Activated B cell treated with CpG ODN at 0.5 μM for 24 hours (primary cell): ENCODE results near the gene ARFGAP1. TPM values are rescaled to one million over a fixed set of nuclear protein-coding genes. Genes with fewer than 3 reads are reported as not detected.
"Not testable (repeated sequence)": the region's sequence is repeated elsewhere in the genome, so short reads cannot be mapped to it uniquely, and the experiment has no call there.

ENCODE experiments used
- ATAC-seq: fragments of 200-7000 bp; cut with Tn5 transposase; one replicate; pipeline ENCODE4 v1.10.0; 2021; ENCODE audit warnings: low read depth, mild to moderate bottlenecking, moderate library complexity
- CTCF ChIA-PET: fragments of 350-600 bp; sonication (Branson Sonifier 250); formaldehyde crosslinking; loops from one replicate; lab custom pipeline; 2021; ENCODE audit warnings: antibody characterized with exemption; lab: Charles Lee
- POLR2A ChIA-PET: fragments of 350-600 bp; sonication (Branson Sonifier 250); formaldehyde crosslinking; loops from one replicate; lab custom pipeline; 2021; ENCODE audit warnings: antibody characterized with exemption; lab: Charles Lee
- DNase-seq: peaks from one replicate; pipeline ENCODE4 v3.0.0; 2022
- H3K27ac Mint-ChIP-seq: one replicate; pipeline ENCODE4 v1.8.0; 2020; ENCODE audit warnings: mixed read lengths
- H3K27me3 Mint-ChIP-seq: one replicate; pipeline ENCODE4 v1.8.0; 2021; ENCODE audit warnings: mixed read lengths
- H3K36me3 Mint-ChIP-seq: one replicate; pipeline ENCODE4 v1.8.0; 2021; ENCODE audit warnings: low read depth, mixed read lengths
- H3K4me1 Mint-ChIP-seq: one replicate; pipeline ENCODE4 v1.8.0; 2021; ENCODE audit warnings: mixed read lengths
- H3K4me3 Mint-ChIP-seq: one replicate; pipeline ENCODE4 v1.8.0; 2020; ENCODE audit warnings: mild to moderate bottlenecking, mixed read lengths
- H3K9me3 Mint-ChIP-seq: one replicate; pipeline ENCODE4 v1.8.0; 2020; ENCODE audit warnings: mixed read lengths
- CTCF ChIP-seq: fragments of 200-600 bp; IDR thresholded peaks from one replicate; pipeline ENCODE4 v1.8.0; 2022; ENCODE audit warnings: antibody characterized with exemption, mild to moderate bottlenecking
- intact Hi-C: fragments of 100-400 bp; cut with micrococcal nuclease; formaldehyde crosslinking; loops from one replicate; pipeline ENCODE4 v1.15.1; 2024
- total RNA-seq: library from RNA; stranded (reverse); gene quantifications from 2 replicates; pipeline ENCODE4 v1.2.3, GENCODE V29; 2022

ARFGAP1 gene
- total RNA-seq, 1 donor from 2014 or later, result 85.8 TPM

GRCh38 chr20:63301671-63302070 lies 29.1 kb downstream of the ARFGAP1 start:
- intact Hi-C loops, result no loop called here
- CTCF ChIA-PET, result no interaction called here
- no peak for TF ChIP-seq CTCF
- Mint-ChIP-seq H3K27ac (no peak overlapping the region), H3K27me3 (peaks cover 28% of the 10 kb centered on the region), H3K9me3 (peaks cover 10% of the 10 kb centered on the region), H3K4me1 (no peaks in the 10 kb centered on the region), H3K36me3 (no peaks in the 10 kb centered on the region), H3K4me3 (no peak overlapping the region)
- POLR2A ChIA-PET, result no interaction called here
- no peak for ATAC-seq
- DNase-seq, result no peak

GRCh38 chr20:63303095-63303666 lies 30.6 kb downstream of the ARFGAP1 start:
- no peak for DNase-seq
- no peak overlapping the region for H3K27ac Mint-ChIP-seq
- H3K9me3 Mint-ChIP-seq, result peaks cover 10% of the 10 kb centered on the region
- no peak for TF ChIP-seq CTCF
- no peaks in the 10 kb centered on the region for H3K36me3 Mint-ChIP-seq
- ChIA-PET CTCF (no interaction called here), POLR2A (no interaction called here)
- H3K4me3 Mint-ChIP-seq, result no peak overlapping the region
- no peak for ATAC-seq
- H3K4me1 Mint-ChIP-seq, result no peaks in the 10 kb centered on the region
- intact Hi-C loops, result no loop called here
- peaks cover 26% of the 10 kb centered on the region for H3K27me3 Mint-ChIP-seq

- no peak for TF ChIP-seq CTCF
- Mint-ChIP-seq H3K4me3 (no peak overlapping the region), H3K27ac (no peak overlapping the region), H3K27me3 (peaks cover 13% of the 10 kb centered on the region), H3K4me1 (no peaks in the 10 kb centered on the region), H3K9me3 (peaks cover 10% of the 10 kb centered on the region), H3K36me3 (no peaks in the 10 kb centered on the region)
- POLR2A ChIA-PET, result no interaction called here
- intact Hi-C loops, result no loop called here
- no peak for ATAC-seq
- no peak for DNase-seq
- CTCF ChIA-PET, result no interaction called here
These were observed 32.8 kb downstream of the ARFGAP1 start for GRCh38 chr20:63305393-63305792.

- peaks cover 10% of the 10 kb centered on the region for H3K27me3 Mint-ChIP-seq
- CTCF ChIA-PET, H3K27ac Mint-ChIP-seq, H3K36me3 Mint-ChIP-seq, intact Hi-C loops, H3K4me3 Mint-ChIP-seq, POLR2A ChIA-PET, H3K9me3 Mint-ChIP-seq, H3K4me1 Mint-ChIP-seq, ATAC-seq, DNase-seq: not testable (repeated sequence)
These were observed 33.5 kb downstream of the ARFGAP1 start for GRCh38 chr20:63305933-63306672.

GRCh38 chr20:63306673-63307537 lies 34.3 kb downstream of the ARFGAP1 start:
- peaks cover 4% of the 10 kb centered on the region for H3K27me3 Mint-ChIP-seq
- ATAC-seq, result no peak
- TF ChIP-seq CTCF, result no peak
- no peaks in the 10 kb centered on the region for H3K36me3 Mint-ChIP-seq
- intact Hi-C loops, result no loop called here
- no peak for DNase-seq
- no peak overlapping the region for H3K4me3 Mint-ChIP-seq
- CTCF ChIA-PET, result no interaction called here
- H3K4me1 Mint-ChIP-seq, result no peaks in the 10 kb centered on the region
- no peak overlapping the region for H3K27ac Mint-ChIP-seq
- POLR2A ChIA-PET, result no interaction called here
- peaks cover 4% of the 10 kb centered on the region for H3K9me3 Mint-ChIP-seq
